Measurements from ENCODE around the gene DUSP22. TPM values are rescaled to one million over a fixed set of nuclear protein-coding genes. Genes with fewer than 3 reads are reported as not detected.
"Not testable (repeated sequence)": the region's sequence is repeated elsewhere in the genome, so short reads cannot be mapped to it uniquely, and the experiment has no call there.

The DUSP22 gene
- polyA plus RNA-seq, 1 donor = 32.6 TPM

GRCh38 chr6:280775-281468, 11.4 kb upstream of the DUSP22 start:
- DNase-seq = no peak

- DNase-seq = no peak
Observed at GRCh38 chr6:281469-282103, 10.7 kb upstream of the DUSP22 start.

GRCh38 chr6:282177-282866, 10.0 kb upstream of the DUSP22 start:
- no peak for DNase-seq

- DNase-seq = no peak
Observed at GRCh38 chr6:282867-283416, 9.3 kb upstream of the DUSP22 start.

GRCh38 chr6:284486-284885, 7.8 kb upstream of the DUSP22 start:
- no peak for DNase-seq

- no peak for DNase-seq
Observed at GRCh38 chr6:285030-285771, 7.1 kb upstream of the DUSP22 start.

GRCh38 chr6:285902-286301, 6.4 kb upstream of the DUSP22 start:
- DNase-seq = not testable (repeated sequence)

GRCh38 chr6:286681-287488, 5.4 kb upstream of the DUSP22 start:
- DNase-seq = no peak

GRCh38 chr6:287489-287860, 4.8 kb upstream of the DUSP22 start:
- DNase-seq = no peak

- DNase-seq = no peak
Observed at GRCh38 chr6:288866-289265, 3.4 kb upstream of the DUSP22 start.

GRCh38 chr6:290111-290922, 2.0 kb upstream of the DUSP22 start:
- DNase-seq = no peak

GRCh38 chr6:291204-291696, 1.0 kb upstream of the DUSP22 start:
- no peak for DNase-seq

GRCh38 chr6:292506-293192, 362 bp downstream of the DUSP22 start:
- DNase-seq = peak; percentile 67

GRCh38 chr6:293193-294174, 1.2 kb downstream of the DUSP22 start:
- DNase-seq = no peak

GRCh38 chr6:294656-295565, 2.6 kb downstream of the DUSP22 start:
- no peak for DNase-seq

- no peak for DNase-seq
Observed at GRCh38 chr6:296151-297122, 4.2 kb downstream of the DUSP22 start.
